ENCODE results near the gene ARHGAP22.
"Not testable (repeated sequence)": the region's sequence is repeated elsewhere in the genome, so short reads cannot be mapped to it uniquely, and the experiment has no call there.

The ARHGAP22 gene

GRCh38 chr10:48450233-48450740 is 154.6 kb downstream of the ARHGAP22 start:
- DNase-seq (ENCODE audit: low spot score) = no peak

DNA sequence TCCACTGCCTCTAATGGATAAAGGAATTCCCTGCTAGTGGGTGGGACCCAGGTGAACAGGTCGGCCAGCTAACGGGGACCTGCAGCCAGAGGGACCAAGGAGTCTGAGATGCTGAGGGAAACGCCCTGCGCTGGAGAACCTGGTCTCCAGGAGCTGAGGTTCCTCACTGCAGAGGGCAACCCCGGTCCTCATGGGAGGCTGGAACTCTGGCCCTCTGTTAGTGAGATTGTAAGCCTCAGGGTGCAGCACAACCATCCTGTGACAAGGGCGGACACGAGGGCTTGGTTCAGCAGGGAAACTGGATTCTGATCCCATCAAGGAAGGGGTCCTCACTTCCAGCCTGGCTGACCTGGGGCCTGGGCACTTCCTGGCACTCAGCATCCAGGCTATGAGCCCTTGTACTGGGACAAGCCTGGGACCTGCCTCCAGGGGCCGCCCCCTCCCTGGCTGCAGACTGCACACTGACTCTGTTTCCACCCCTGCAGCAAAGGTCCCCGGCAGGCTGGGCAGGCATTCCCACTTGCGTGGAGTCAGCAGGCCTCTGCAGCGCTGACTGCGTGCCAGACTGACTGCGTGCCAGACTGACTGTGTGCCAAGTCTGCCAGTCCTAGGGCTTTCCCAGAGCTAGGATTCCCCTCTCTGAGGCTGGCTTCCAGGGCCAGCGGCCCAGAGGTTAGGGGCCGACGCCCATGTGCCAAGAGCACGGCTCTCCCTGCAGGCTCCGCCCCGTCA is 155.2 kb downstream of the ARHGAP22 start:
- DNase-seq (ENCODE audit: low spot score) = no peak

DNA sequence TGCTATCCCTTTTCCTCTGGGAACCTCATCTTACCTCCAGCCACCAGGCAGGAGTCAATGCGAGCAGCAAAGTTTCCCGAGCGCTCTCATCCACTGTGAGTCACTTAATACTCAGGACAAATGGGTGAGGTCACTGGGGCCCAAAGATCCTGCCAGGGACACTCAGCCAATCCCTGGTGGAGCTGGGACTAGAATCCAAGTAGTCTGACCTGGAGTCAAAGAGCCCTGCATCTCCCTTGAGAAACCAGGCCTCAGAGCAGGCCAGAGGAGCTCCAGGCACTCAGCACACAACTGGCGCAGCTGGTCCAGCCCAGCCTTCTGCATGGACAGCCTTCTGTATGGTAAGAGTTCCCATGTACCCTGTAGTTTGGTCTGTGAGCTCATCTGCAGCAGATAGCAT is 156.1 kb downstream of the ARHGAP22 start:
- DNase-seq (ENCODE audit: low spot score) = no peak

DNA sequence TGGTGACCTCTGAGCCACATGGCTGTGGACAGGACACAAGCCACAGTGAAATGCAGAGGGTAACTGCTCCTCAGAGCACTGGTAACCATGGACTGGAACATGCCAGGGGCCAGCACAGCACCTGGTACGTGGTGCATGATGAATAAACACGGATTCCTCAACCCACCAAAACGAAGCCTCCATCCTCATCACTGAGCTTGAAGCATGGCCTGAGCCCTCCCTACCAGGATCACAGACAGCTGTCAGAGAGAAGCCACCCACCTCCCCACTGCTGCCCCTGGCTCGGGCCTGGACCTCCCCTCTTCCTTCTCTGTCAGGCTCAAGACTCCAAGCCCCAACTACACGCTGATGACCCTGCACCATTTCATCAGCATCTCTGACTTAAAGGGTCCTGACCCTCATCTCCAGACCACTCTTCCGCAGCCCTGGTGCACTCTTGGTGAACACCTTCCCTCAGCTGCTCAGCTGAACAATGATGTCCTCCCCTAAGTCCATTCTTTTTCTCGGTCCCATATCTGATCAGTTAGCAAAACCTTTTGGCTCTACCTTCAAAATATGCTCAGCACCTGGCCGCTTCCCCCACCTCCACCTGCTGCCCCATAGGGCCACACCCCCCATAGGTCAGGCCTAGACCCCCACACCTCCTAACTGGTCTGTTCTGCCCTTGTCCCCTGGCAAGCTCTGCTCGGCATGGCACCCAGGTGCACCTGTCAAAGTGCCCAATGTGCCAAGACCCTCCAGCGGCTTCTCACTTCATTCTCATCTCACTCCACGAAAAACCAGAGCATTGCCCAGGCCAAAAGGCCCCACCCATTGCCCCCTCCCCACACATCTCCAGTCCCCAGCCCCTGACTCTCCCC is 157.3 kb downstream of the ARHGAP22 start:
- DNase-seq (ENCODE audit: low spot score) = no peak

DNA sequence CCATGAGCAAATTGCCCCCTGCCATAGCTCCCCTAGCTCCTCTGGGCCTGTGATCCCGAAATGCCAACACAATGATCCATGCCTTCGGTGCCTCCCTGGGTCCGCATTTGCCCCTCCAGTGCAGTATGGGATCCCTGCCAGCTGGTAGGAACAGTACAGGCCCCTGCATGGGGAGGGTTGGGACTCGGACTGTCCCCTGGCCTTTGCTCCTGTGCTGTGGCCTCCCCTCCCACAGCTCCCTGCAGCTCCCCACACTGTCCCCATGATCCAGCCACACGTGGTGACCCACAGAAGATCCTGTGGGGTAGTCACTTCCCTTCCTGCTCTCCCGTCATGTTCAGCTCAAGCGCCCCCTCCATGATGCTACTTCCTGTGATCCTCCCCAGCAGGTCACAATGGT is 158.1 kb downstream of the ARHGAP22 start:
- DNase-seq (ENCODE audit: low spot score) = no peak

DNA sequence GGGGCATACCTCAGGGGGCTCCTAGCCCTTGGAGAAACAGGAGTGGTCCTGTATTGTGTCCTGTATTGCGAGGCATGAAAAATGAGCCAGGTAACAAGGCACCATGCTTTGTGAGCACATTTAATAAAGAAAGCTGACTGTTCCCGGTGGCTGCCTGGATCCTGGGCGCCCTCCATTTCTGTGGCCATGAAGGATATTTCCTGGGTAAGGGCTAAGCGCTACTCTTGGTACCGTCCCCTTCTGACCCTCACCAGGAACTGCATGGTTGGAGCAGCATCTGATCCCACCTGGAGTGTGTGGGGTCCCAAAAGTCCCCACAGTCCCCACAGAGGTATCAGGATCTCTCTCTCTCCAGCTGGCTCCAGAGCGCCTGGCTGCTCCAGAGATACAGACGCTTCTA is 158.9 kb downstream of the ARHGAP22 start:
- no peak for DNase-seq (ENCODE audit: low spot score)

DNA sequence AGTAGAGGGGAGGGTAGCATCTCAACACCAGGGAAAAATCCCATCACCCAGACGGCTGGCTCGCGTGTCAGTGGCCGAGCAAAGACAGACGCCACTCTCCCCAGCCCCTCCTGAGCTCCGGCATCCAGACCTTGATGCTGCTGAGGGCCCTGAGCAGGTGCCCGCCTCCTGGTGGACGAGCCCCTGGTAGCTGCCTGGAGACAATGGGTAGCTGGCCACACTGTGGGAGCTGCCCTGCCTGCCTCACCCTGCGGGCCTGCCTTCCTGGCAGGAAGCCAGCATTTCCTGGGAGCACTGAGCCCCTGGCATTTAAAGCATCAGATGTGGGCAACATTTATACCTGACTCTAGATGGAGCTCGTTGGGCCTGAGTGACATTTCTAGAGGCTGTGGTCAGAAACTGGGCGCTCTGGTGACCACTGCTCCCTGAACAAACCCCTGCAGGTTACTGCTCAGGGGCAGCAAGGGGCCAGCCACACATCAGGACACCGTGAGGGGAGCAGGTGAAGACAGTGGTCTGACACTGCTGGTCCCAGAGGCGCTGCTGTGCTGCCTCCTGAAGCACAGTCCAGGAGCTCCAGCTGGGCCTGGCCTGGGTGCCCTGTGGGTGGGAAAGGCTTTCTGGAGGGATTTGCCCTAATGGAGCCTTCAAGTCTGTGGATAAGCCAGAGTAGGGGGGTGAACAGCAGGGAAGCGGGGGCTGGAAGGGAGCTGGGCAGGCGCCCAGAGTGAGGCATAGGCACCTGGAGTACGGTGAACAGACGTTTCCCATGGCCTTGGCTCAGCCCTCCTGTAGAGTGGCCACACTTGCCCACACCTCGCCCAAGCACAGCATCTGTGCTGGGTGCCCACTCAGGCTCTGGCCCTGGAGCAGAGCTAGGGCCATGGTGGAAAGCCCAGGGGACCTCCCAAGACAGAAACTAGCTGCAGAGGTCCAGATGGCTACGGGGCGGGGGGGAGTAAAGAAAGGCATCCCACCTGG is 159.7 kb downstream of the ARHGAP22 start:
- no peak for DNase-seq (ENCODE audit: low spot score)

DNA sequence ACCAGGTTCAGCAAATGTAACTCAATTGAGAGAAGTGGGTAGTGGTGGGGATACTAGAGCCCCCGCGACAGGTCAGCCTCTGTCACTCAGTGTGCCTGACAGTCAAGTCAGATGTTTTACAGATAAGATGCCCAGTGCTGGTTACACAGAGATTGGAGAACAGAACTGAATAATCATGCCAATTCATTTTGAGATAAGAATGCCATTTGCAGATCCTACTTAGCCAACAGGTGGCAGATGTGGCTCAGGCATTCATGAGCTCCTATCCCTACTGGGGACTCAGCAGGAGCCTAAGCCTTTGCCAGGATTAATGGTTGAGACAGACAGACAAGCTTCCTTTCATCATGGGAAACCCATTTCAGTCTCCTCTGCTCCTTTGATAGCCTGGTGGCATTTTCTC is 160.6 kb downstream of the ARHGAP22 start:
- DNase-seq (ENCODE audit: low spot score) = no peak

DNA sequence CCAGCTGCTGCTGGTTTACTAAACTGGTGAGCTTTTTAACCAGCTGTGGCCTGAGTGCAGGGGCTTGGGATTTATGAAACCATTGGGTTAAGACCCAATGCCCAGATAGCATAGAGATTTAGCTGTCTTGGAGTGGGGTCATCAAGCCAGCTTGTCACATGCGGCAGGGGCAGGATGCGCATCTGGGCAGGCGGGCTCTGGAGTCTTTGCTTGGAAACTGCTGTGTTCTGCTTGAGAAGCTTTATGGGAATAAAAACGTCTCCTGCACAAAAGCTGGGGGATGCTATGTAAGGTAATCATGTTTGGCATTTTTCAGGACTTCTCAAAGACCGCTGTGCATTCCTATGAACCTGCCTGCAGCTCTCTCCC is 162.1 kb downstream of the ARHGAP22 start:
- no peak for DNase-seq (ENCODE audit: low spot score)

DNA sequence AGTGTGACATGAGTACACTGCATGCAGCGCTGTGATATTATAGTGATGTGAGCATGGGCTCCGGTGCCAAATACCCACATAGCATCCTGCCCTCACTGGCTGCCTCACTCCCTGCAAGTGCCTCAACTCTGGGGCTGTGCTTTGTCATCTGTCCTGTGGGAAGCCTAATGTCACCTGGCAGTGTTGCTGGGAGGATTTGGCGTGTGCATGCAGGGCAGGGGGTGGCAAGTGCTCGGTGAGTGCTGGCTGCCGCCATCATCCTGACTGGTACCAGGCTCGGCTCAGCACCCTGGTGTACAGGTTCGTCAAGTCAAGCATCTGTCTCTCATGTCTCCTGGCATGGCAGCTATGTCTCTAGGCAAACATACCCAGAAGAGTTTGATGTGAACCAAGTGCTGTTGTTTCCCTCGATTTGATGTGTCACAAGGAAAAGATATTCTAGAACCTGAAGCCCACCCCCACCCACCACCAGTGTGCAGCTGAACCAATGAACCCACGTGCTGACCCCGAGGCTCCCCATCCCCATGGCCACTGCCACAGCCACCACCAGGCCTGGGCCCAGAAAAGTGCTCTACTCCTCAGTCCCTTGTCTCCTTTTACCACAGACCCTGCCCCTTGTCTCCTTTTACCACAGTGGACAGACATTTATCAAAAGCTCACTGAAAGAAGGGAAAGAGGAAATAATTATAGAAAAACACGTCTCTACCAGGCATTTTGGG is 162.6 kb downstream of the ARHGAP22 start:
- no peak for DNase-seq (ENCODE audit: low spot score)

DNA sequence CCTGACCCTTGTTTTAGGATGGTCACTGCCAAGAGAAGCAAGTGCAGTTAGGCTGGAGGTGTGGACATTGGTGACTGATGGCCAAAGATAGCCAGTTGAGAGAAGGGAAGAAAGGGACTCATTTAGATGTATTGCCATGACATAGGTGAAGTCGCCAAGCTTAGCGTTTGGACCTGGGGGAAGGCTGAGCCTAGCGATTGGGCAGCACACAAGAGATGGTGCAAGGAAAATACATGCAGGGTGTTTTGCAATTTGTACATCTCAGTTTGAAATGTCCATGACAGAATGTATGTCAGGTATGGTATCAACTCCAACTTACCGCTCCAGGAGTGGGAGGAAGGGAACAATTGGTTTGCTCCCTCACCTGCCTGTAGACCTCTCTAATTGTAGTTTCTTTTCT is 164.1 kb downstream of the ARHGAP22 start:
- no peak for DNase-seq (ENCODE audit: low spot score)

DNA sequence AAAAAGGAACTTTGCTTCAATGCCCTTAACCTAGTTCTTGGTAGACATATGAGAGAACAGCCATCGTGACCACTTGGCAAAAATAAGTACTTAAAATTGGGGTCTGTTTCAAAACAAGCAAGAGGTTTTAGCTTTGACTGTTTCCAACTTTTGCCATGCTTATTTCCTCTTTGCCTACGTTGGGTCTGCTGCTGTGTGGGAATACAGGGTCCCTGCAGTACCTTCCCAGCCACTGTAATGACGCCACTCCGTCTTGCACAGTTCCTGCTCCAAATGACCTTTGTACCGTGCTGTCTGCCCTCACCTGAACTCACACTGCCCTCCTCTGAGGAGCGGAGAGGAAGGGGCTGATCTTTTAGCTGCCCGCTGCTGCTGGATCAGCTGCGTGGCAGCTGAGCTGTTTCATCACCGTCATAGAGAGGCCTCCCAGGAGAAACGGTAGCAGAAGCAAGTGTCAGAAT is 165.3 kb downstream of the ARHGAP22 start:
- peak; percentile 69 for DNase-seq (ENCODE audit: low spot score)

DNA sequence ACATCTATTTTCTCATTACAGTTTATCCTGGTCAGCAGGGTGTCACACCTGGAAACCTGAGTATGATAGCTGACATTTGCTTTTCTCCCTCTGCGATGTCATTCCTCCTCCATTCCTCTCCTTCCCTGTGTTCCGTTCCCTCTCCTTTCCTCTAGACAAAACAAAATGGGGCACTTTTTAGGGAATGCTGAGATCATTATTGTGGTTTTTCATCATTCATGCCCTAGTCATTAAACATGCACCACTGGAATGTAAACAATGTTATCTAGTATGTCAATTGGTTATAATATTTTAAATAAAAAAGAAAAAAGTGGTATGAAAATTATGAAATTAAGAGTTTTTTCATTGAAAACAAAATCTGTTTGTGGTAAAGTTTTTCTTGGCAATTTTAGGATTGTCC is 165.8 kb downstream of the ARHGAP22 start:
- no peak for DNase-seq (ENCODE audit: low spot score)

- DNase-seq (ENCODE audit: low spot score) = no peak
These were observed 167.3 kb downstream of the ARHGAP22 start for GRCh38 chr10:48437546-48437945.

DNA sequence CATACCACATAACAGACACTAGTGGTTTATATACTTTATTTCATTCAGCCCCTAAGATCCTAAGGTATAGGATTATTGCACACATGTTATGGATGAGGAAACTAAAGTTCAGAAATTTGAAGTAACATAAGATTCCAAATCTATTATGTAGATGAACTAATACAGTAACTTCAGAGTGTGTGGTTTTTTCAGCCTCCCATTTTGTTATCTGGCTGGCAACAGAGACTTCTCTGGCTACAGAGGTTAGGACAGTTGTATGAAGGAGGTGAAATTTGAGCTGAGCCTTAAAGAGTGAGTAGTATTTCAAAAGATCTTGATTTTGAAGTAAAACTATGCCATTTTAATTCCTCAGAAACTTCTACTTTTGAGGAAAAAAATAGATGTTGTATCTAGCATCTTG is 173.0 kb downstream of the ARHGAP22 start:
- no peak for DNase-seq (ENCODE audit: low spot score)

DNA sequence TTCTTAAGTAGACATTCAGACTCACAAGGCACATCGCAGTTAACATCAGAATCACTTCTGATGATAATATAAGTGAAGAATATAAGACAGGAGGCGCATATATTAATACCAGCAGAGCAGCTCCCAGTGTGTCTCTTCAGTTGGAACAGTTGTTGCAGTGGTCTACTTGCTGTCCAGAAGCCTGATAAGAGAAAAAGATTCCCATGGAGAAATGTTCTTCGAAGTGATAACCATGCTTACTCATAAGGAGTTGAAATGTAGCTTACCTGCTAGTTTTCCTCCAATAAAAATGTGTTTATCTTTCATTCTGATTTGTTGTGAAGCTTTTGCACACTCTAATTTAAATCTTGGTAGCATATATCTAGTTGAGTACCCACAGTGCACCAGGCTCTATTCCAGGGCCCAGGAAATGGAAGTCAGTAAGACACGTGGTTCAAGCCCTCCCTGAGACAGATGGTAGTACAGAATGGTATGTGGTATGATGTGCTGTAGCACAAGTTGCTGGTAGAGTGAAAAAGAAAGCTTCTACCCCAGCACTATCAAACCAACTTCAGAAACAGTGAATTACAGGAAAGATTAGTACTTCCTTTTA is 174.4 kb downstream of the ARHGAP22 start:
- DNase-seq (ENCODE audit: low spot score) = no peak

DNA sequence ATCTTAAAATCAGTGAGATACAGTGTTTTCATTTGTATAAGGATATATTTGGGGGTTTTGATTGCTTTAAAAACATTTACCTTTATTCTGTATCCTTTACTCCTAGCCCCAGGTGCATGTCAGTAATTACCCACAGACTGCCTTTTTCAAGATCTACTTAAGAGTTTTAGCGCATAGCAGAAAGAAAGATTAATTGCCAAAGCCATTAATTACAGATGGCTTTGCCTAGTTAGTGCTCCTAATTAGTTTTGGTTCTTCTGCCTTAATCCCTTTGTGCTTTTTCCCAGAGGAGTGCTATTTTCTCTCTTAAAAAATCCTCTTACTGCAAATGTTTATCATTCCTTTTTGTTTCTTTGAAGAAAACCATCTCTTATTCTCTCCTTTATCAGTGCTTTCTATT is 175.6 kb downstream of the ARHGAP22 start:
- no peak for DNase-seq (ENCODE audit: low spot score)

- no peak for DNase-seq (ENCODE audit: low spot score)
These were observed 176.0 kb downstream of the ARHGAP22 start for GRCh38 chr10:48428896-48429295.

GRCh38 chr10:48423884-48424283 is 181.0 kb downstream of the ARHGAP22 start:
- no peak for DNase-seq (ENCODE audit: low spot score)

DNA sequence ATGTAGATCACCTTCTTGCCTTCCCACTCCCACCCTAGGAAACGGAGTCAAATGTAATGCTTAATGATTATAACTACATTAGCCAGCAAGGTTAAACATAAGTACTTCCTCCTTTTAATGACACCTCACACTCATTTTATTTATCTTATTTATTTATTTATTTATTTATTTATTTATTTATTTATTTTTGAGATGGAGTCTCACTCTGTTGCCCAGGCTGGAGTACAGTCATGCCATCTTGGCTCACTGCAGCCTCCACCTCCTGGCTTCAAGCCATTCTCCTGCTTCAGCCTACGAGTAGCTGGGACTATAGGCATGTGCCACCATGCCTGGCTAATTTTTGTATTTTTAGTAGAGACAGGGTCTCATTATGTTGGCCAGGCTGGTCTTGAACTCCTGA is 183.0 kb downstream of the ARHGAP22 start:
- not testable (repeated sequence) for DNase-seq (ENCODE audit: low spot score)

GRCh38 chr10:48419714-48420113 is 185.2 kb downstream of the ARHGAP22 start:
- DNase-seq (ENCODE audit: low spot score) = no peak
